ENCODE results near the gene NR4A3.

Gene NR4A3

GRCh38 chr9:99906403-99907207 lies 84.9 kb downstream of the NR4A3 start, which contains the start of gene STX17:
Gene STX17 (plus strand): TSS chr9:99906654. CDS start chr9:99915240, 8,586 bp downstream.
- TF ChIP-seq CTCF (IDR thresholded peaks at IDR 0.05; ENCODE audit: borderline replicate concordance, insufficient read depth, low read depth, low read length): no peak

GRCh38 chr9:99907208-99907532 lies 85.5 kb downstream of the NR4A3 start:
- peak overlapping the region; percentile 99 for H3K4me3 ChIP-seq (ENCODE audit: low read depth, low read length)
- TF ChIP-seq CTCF (IDR thresholded peaks at IDR 0.05; ENCODE audit: borderline replicate concordance, insufficient read depth, low read depth, low read length): no peak

More at GRCh38 chr9:99906403-99907207, 84.9 kb downstream of the NR4A3 start, which contains the start of gene STX17:
- peak within 1 kb of the TSS; percentile 99 for H3K4me3 ChIP-seq (ENCODE audit: low read depth, low read length)

- no peak overlapping the region for H3K4me3 ChIP-seq (ENCODE audit: low read depth, low read length)
- TF ChIP-seq CTCF (IDR thresholded peaks at IDR 0.05; ENCODE audit: borderline replicate concordance, insufficient read depth, low read depth, low read length): no peak
Measured at GRCh38 chr9:99911600-99911999, 89.9 kb downstream of the NR4A3 start.

Measured in GM12875 (cell line).